T-helper 2 cell treated with Interferon-gamma antibody and Interleukin-4, amounts not matched to agents 5 μg/mL and 100 μg/mL, for 36 hours (primary cell): ENCODE results near the gene VWA2.

Source experiments
- DNase-seq: peaks from one replicate; pipeline ENCODE4 v3.0.0; 2021; ENCODE audit warnings: low spot score
- H3K27ac Mint-ChIP-seq: one replicate; pipeline ENCODE4 v1.8.0; 2021; ENCODE audit warnings: mild to moderate bottlenecking, mixed read lengths
- H3K27me3 Mint-ChIP-seq: one replicate; pipeline ENCODE4 v1.8.0; 2021; ENCODE audit warnings: low read depth, mixed read lengths
- H3K36me3 Mint-ChIP-seq: one replicate; pipeline ENCODE4 v1.8.0; 2021; ENCODE audit warnings: low read depth, mixed read lengths
- H3K4me1 Mint-ChIP-seq: one replicate; pipeline ENCODE4 v1.8.0; 2021; ENCODE audit warnings: low read depth, mixed read lengths
- H3K4me3 Mint-ChIP-seq: one replicate; pipeline ENCODE4 v1.8.0; 2022; ENCODE audit warnings: mild to moderate bottlenecking, moderate library complexity, mixed read lengths
- H3K9me3 Mint-ChIP-seq: one replicate; pipeline ENCODE4 v1.8.0; 2021; ENCODE audit warnings: mixed read lengths

VWA2 gene

GRCh38 chr10:114239117-114239993, at the start of gene VWA2:
TSS of gene VWA2 (plus strand) at chr10:114239254. CDS start at chr10:114248714, 9,460 bp downstream.
- H3K36me3 Mint-ChIP-seq = no peaks in the 10 kb centered on the region
- no peaks in the 10 kb centered on the region for H3K4me1 Mint-ChIP-seq
- no peak for DNase-seq
- peak within 1 kb of the TSS; percentile 24 for H3K4me3 Mint-ChIP-seq
- H3K27ac Mint-ChIP-seq = no peak within 1 kb of the TSS
- H3K9me3 Mint-ChIP-seq = no peaks in the 10 kb centered on the region
- H3K27me3 Mint-ChIP-seq = peaks cover 56% of the 10 kb centered on the region

GRCh38 chr10:114189700-114190099, 49.4 kb upstream of the VWA2 start:
- peaks cover 62% of the 10 kb centered on the region for H3K27me3 Mint-ChIP-seq
- DNase-seq = no peak
- no peak overlapping the region for H3K27ac Mint-ChIP-seq
- no peak overlapping the region for H3K4me3 Mint-ChIP-seq
- H3K36me3 Mint-ChIP-seq = no peaks in the 10 kb centered on the region
- H3K4me1 Mint-ChIP-seq = peaks cover 4% of the 10 kb centered on the region
- no peaks in the 10 kb centered on the region for H3K9me3 Mint-ChIP-seq

- Mint-ChIP-seq H3K27me3 (peaks cover 69% of the 10 kb centered on the region), H3K36me3 (no peaks in the 10 kb centered on the region), H3K4me3 (no peak overlapping the region), H3K4me1 (peaks cover 13% of the 10 kb centered on the region), H3K9me3 (no peaks in the 10 kb centered on the region), H3K27ac (no peak overlapping the region)
- DNase-seq = no peak
Measured at GRCh38 chr10:114195079-114195478, 44.0 kb upstream of the VWA2 start.

GRCh38 chr10:114199239-114199638, 39.8 kb upstream of the VWA2 start:
- no peaks in the 10 kb centered on the region for H3K36me3 Mint-ChIP-seq
- no peak overlapping the region for H3K4me3 Mint-ChIP-seq
- H3K27ac Mint-ChIP-seq = no peak overlapping the region
- DNase-seq = no peak
- H3K27me3 Mint-ChIP-seq = peaks cover 59% of the 10 kb centered on the region
- peaks cover 14% of the 10 kb centered on the region for H3K4me1 Mint-ChIP-seq
- H3K9me3 Mint-ChIP-seq = no peaks in the 10 kb centered on the region

- no peaks in the 10 kb centered on the region for H3K36me3 Mint-ChIP-seq
Measured at GRCh38 chr10:114202812-114203211, 36.2 kb upstream of the VWA2 start.

GRCh38 chr10:114206902-114207301, 32.2 kb upstream of the VWA2 start:
- no peaks in the 10 kb centered on the region for H3K9me3 Mint-ChIP-seq
- H3K4me3 Mint-ChIP-seq = no peak overlapping the region
- H3K4me1 Mint-ChIP-seq = peaks cover 2% of the 10 kb centered on the region

More at GRCh38 chr10:114202812-114203211, 36.2 kb upstream of the VWA2 start:
- DNase-seq = no peak
- H3K27me3 Mint-ChIP-seq = peaks cover 42% of the 10 kb centered on the region
- H3K4me1 Mint-ChIP-seq = peaks cover 3% of the 10 kb centered on the region
- H3K4me3 Mint-ChIP-seq = no peak overlapping the region
- no peaks in the 10 kb centered on the region for H3K9me3 Mint-ChIP-seq
- H3K27ac Mint-ChIP-seq = no peak overlapping the region

GRCh38 chr10:114207349-114207748, 31.7 kb upstream of the VWA2 start:
- peaks cover 31% of the 10 kb centered on the region for H3K27me3 Mint-ChIP-seq
- no peaks in the 10 kb centered on the region for H3K9me3 Mint-ChIP-seq
- no peak overlapping the region for H3K27ac Mint-ChIP-seq

More at GRCh38 chr10:114206902-114207301, 32.2 kb upstream of the VWA2 start:
- no peak for DNase-seq
- no peak overlapping the region for H3K27ac Mint-ChIP-seq
- peaks cover 28% of the 10 kb centered on the region for H3K27me3 Mint-ChIP-seq
- H3K36me3 Mint-ChIP-seq = no peaks in the 10 kb centered on the region

GRCh38 chr10:114208351-114208750, 30.7 kb upstream of the VWA2 start:
- no peaks in the 10 kb centered on the region for H3K9me3 Mint-ChIP-seq
- no peaks in the 10 kb centered on the region for H3K4me1 Mint-ChIP-seq
- H3K27ac Mint-ChIP-seq = no peak overlapping the region
- no peak overlapping the region for H3K4me3 Mint-ChIP-seq
- DNase-seq = no peak
- peaks cover 30% of the 10 kb centered on the region for H3K27me3 Mint-ChIP-seq
- H3K36me3 Mint-ChIP-seq = no peaks in the 10 kb centered on the region

More at GRCh38 chr10:114207349-114207748, 31.7 kb upstream of the VWA2 start:
- Mint-ChIP-seq H3K4me1 (no peaks in the 10 kb centered on the region), H3K4me3 (no peak overlapping the region), H3K36me3 (no peaks in the 10 kb centered on the region)
- no peak for DNase-seq

GRCh38 chr10:114212153-114212552, 26.9 kb upstream of the VWA2 start:
- Mint-ChIP-seq H3K9me3 (no peaks in the 10 kb centered on the region), H3K4me3 (no peak overlapping the region), H3K27ac (no peak overlapping the region), H3K27me3 (peaks cover 31% of the 10 kb centered on the region), H3K4me1 (no peaks in the 10 kb centered on the region), H3K36me3 (no peaks in the 10 kb centered on the region)
- DNase-seq = no peak

GRCh38 chr10:114215033-114215432, 24.0 kb upstream of the VWA2 start:
- no peak for DNase-seq

GRCh38 chr10:114220281-114220680, 18.8 kb upstream of the VWA2 start:
- Mint-ChIP-seq H3K27me3 (peaks cover 39% of the 10 kb centered on the region), H3K9me3 (no peaks in the 10 kb centered on the region), H3K27ac (no peak overlapping the region), H3K4me1 (no peaks in the 10 kb centered on the region), H3K36me3 (no peaks in the 10 kb centered on the region), H3K4me3 (no peak overlapping the region)
- DNase-seq = no peak

More at GRCh38 chr10:114215033-114215432, 24.0 kb upstream of the VWA2 start:
- no peaks in the 10 kb centered on the region for H3K36me3 Mint-ChIP-seq
- no peaks in the 10 kb centered on the region for H3K4me1 Mint-ChIP-seq
- H3K27me3 Mint-ChIP-seq = peaks cover 31% of the 10 kb centered on the region
- H3K9me3 Mint-ChIP-seq = no peaks in the 10 kb centered on the region
- no peak overlapping the region for H3K4me3 Mint-ChIP-seq
- H3K27ac Mint-ChIP-seq = no peak overlapping the region

- Mint-ChIP-seq H3K9me3 (no peaks in the 10 kb centered on the region), H3K27me3 (peaks cover 39% of the 10 kb centered on the region), H3K27ac (no peak overlapping the region), H3K4me3 (no peak overlapping the region), H3K36me3 (no peaks in the 10 kb centered on the region), H3K4me1 (no peaks in the 10 kb centered on the region)
- DNase-seq = no peak
Measured at GRCh38 chr10:114221235-114221634, 17.8 kb upstream of the VWA2 start.

- DNase-seq = no peak
- H3K9me3 Mint-ChIP-seq = no peaks in the 10 kb centered on the region
- H3K4me1 Mint-ChIP-seq = no peaks in the 10 kb centered on the region
- no peak overlapping the region for H3K27ac Mint-ChIP-seq
- no peaks in the 10 kb centered on the region for H3K36me3 Mint-ChIP-seq
- no peak overlapping the region for H3K4me3 Mint-ChIP-seq
- H3K27me3 Mint-ChIP-seq = peaks cover 41% of the 10 kb centered on the region
Measured at GRCh38 chr10:114223066-114223465, 16.0 kb upstream of the VWA2 start.

- no peak for DNase-seq
- Mint-ChIP-seq H3K4me1 (no peaks in the 10 kb centered on the region), H3K27ac (no peak overlapping the region), H3K9me3 (no peaks in the 10 kb centered on the region), H3K36me3 (no peaks in the 10 kb centered on the region), H3K4me3 (no peak overlapping the region), H3K27me3 (peaks cover 29% of the 10 kb centered on the region)
Measured at GRCh38 chr10:114228156-114228555, 10.9 kb upstream of the VWA2 start.
